Vagina (tissue), 2 donors: ENCODE data around the gene TPP2. TPM values are rescaled to one million over a fixed set of nuclear protein-coding genes. Genes with fewer than 3 reads are reported as not detected.
A peak's percentile ranks its signal among the peaks of the same experiment; 100 is the strongest.

Source experiments
- DNase-seq, 2 donors: peaks; one replicate each; pipeline ENCODE4 v3.0.0-alpha.2; 2017; ENCODE audit errors: extremely low spot score in 2 of 2
- H3K27ac ChIP-seq: fragments of 200-600 bp; sonication (generic); one replicate; pipeline ENCODE4 v1.5.1; 2019
- H3K27me3 ChIP-seq: fragments of 200-600 bp; sonication (generic); one replicate; pipeline ENCODE4 v1.5.1; 2019
- H3K36me3 ChIP-seq, 2 donors: fragments of 200-600 bp; sonication (generic); one replicate each; pipeline ENCODE4 v1.5.1; 2017 to 2019
- H3K4me1 ChIP-seq: fragments of 200-600 bp; sonication (generic); one replicate; pipeline ENCODE4 v1.5.1; 2019
- H3K4me3 ChIP-seq, 2 donors: fragments of 200-600 bp; sonication (generic); 1 replicate in 1 of 2; 2 replicates in 1 of 2; pipeline ENCODE4 v1.5.1; 2016 to 2019
- H3K9me3 ChIP-seq: fragments of 200-600 bp; sonication (generic); one replicate; pipeline ENCODE4 v1.5.1; 2019
- POLR2A ChIP-seq, 2 donors: fragments of 450-650 bp; IDR thresholded peaks; one replicate each; pipeline ENCODE4 v1.6.1; 2017; ENCODE audit warnings: antibody characterized with exemption in 2 of 2, mild to moderate bottlenecking in 2 of 2, moderate library complexity in 2 of 2
- POLR2AphosphoS5 ChIP-seq, 2 donors: sonication (generic); formaldehyde crosslinking; IDR thresholded peaks; one replicate each; pipeline ENCODE4 v1.9.0; 2017; ENCODE audit warnings: antibody characterized with exemption in 2 of 2, mild to moderate bottlenecking in 2 of 2, low read depth in 1 of 2; ENCODE audit not compliant: insufficient read depth in 1 of 2
- intact Hi-C: fragments of 100-400 bp; cut with DNase I; formaldehyde crosslinking; loops from one replicate; pipeline ENCODE4 v1.15.1; 2023
- total RNA-seq: library from RNA; depleted of rRNA; stranded (reverse); fragments of >200 nt; gene quantifications from one replicate; pipeline ENCODE4 v1.2.3, GENCODE V29; 2016
- TF ChIP-seq, protein P1 (sequence below), 3 experiments: fragments of 450-650 bp in 2 of 3; fragments of 200-600 bp in 1 of 3; sonication (generic) in 1 of 3; IDR thresholded peaks; one replicate each; pipeline ENCODE4 v1.5.1; 2017 to 2019; ENCODE audit warnings: antibody characterized with exemption in 3 of 3, mild to moderate bottlenecking in 2 of 3, moderate library complexity in 2 of 3

TPP2 gene
- total RNA-seq, 1 donor from 2014 or later, result 40.0 TPM

DNA sequence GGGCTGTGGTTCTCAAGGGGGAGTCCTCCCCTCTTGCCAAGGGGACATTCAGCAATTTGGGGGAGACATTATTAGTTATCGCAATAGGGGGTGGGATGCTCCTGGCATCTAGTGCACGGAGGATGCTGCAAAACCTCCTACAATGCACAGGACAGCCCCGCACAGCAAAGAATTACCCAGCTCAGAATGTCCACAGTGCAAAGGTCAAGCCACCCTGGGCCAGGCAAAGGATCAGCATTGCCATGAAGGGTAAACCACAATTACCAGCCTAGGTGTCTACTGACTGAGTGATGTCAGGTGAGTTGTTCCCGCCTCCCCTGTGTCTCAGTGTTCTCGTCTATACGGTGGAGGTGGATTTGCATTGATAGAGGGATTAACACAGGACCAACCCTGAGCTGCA, 100.5 kb downstream of the TPP2 start:
- intact Hi-C loops, result no loop called here
- H3K4me1 ChIP-seq, result peaks cover 7% of the 10 kb centered on the region
- H3K27me3 ChIP-seq, result no peaks in the 10 kb centered on the region
- H3K36me3 ChIP-seq, result no peaks in the 10 kb centered on the region
- no peak for DNase-seq
- H3K9me3 ChIP-seq, result no peaks in the 10 kb centered on the region
- no peak overlapping the region for H3K4me3 ChIP-seq
- H3K27ac ChIP-seq, result no peak overlapping the region
- TF ChIP-seq, protein P1, sequence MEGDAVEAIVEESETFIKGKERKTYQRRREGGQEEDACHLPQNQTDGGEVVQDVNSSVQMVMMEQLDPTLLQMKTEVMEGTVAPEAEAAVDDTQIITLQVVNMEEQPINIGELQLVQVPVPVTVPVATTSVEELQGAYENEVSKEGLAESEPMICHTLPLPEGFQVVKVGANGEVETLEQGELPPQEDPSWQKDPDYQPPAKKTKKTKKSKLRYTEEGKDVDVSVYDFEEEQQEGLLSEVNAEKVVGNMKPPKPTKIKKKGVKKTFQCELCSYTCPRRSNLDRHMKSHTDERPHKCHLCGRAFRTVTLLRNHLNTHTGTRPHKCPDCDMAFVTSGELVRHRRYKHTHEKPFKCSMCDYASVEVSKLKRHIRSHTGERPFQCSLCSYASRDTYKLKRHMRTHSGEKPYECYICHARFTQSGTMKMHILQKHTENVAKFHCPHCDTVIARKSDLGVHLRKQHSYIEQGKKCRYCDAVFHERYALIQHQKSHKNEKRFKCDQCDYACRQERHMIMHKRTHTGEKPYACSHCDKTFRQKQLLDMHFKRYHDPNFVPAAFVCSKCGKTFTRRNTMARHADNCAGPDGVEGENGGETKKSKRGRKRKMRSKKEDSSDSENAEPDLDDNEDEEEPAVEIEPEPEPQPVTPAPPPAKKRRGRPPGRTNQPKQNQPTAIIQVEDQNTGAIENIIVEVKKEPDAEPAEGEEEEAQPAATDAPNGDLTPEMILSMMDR (IDR thresholded peaks at IDR 0.05), result no peak
- TF ChIP-seq POLR2AphosphoS5 (IDR thresholded peaks at IDR 0.05; ENCODE audit: insufficient read depth in 1 of 2, low read depth in 1 of 2) (no peak), POLR2A (IDR thresholded peaks at IDR 0.05) (no peak)

DNA sequence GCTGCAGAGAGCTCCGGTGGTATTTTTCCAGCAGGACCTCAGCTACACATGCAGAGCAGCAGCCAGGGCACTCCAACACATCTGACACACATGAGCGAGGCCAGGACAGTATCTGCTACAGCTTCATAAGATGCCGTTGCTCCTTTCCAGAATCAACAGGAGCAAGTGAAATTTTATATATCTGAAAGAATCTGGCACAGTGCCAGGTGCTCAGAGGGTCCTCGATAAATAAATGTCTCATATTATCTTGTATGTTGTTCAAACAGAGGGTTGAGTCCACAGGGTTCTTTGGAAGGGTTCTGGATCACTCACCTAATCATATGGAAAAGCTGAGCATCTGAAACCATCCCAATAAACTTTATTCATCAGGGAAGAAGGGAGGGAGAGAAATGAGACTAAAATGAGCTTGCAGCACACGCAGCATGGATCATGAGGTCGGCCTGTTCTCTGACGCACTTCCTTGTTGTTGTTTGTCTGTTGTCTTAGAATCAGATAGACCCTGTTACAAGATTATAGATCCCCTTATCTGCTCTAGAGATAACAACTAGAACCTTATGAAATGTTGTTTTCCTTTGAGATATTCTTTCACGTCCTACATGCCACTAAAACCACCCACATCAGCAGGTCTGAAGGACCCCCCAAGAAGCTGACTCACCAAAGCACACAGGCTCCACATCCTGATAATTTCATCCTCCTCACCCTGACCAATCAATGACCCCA, 101.3 kb downstream of the TPP2 start:
- no peak overlapping the region for H3K27ac ChIP-seq
- intact Hi-C loops, result no loop called here
- DNase-seq, result no peak
- no peaks in the 10 kb centered on the region for H3K9me3 ChIP-seq
- peaks cover 7% of the 10 kb centered on the region for H3K4me1 ChIP-seq
- no peaks in the 10 kb centered on the region for H3K27me3 ChIP-seq
- H3K4me3 ChIP-seq, result no peak overlapping the region
- TF ChIP-seq POLR2A (IDR thresholded peaks at IDR 0.05) (no peak), POLR2AphosphoS5 (IDR thresholded peaks at IDR 0.05; ENCODE audit: insufficient read depth in 1 of 2, low read depth in 1 of 2) (no peak)
- TF ChIP-seq, protein P1 (IDR thresholded peaks at IDR 0.05), result no peak
- no peaks in the 10 kb centered on the region for H3K36me3 ChIP-seq

DNA sequence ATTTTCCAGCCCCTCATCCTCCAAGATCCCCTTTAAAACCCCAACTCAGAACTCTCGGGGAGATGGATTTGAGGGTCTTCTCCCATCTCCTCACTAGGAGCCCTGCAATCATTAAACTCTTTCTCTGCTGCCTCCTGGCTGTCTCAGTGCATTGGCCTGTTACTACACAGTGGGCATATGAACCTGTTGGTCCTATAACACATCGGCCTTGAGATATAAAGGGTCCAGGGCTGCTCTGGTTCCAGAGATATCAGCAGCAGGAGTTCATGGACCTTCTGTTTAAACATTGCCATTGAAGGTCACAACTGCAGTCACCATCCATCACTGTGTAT, 101.8 kb downstream of the TPP2 start:
- H3K4me3 ChIP-seq, result no peak overlapping the region
- no peak for DNase-seq
- no peaks in the 10 kb centered on the region for H3K9me3 ChIP-seq
- no peaks in the 10 kb centered on the region for H3K27me3 ChIP-seq
- peaks cover 7% of the 10 kb centered on the region for H3K4me1 ChIP-seq
- intact Hi-C loops, result no loop called here
- no peaks in the 10 kb centered on the region for H3K36me3 ChIP-seq
- H3K27ac ChIP-seq, result no peak overlapping the region
- no peak for TF ChIP-seq POLR2AphosphoS5 (IDR thresholded peaks at IDR 0.05; ENCODE audit: insufficient read depth in 1 of 2, low read depth in 1 of 2)
- TF ChIP-seq, protein P1 (IDR thresholded peaks at IDR 0.05), result no peak
- no peak for TF ChIP-seq POLR2A (IDR thresholded peaks at IDR 0.05)

DNA sequence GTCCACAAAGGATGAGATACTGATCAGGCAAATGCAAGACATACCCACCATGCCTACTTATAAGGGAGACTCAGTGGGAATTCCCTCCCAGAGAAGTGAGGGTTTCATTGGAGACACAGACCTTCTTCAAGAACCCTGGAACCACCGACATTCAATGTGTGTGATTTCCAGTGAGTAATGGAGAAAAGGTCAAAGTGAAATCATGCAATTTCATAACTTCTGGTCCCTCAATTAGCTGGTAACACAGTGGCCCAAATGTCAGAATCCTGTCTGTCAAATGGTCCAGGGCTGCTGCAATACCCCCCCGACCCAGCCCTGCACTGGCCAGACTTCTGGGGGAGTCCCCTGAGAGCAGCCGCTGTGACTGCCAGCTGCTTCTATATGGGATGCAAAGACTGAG, 102.7 kb downstream of the TPP2 start:
- Histone ChIP-seq H3K4me1 (peaks cover 11% of the 10 kb centered on the region), H3K36me3 (no peaks in the 10 kb centered on the region), H3K4me3 (no peak overlapping the region), H3K9me3 (no peaks in the 10 kb centered on the region), H3K27ac (peak overlapping the region; percentile 59), H3K27me3 (no peaks in the 10 kb centered on the region)
- intact Hi-C loops, result no loop called here
- no peak for DNase-seq
- TF ChIP-seq POLR2AphosphoS5 (IDR thresholded peaks at IDR 0.05; ENCODE audit: insufficient read depth in 1 of 2, low read depth in 1 of 2), result no peak
- no peak for TF ChIP-seq POLR2A (IDR thresholded peaks at IDR 0.05)
- TF ChIP-seq, protein P1 (IDR thresholded peaks at IDR 0.05), result no peak
